ENCODE results near the gene ZNHIT2. TPM values are rescaled to one million over a fixed set of nuclear protein-coding genes. Genes with fewer than 3 reads are reported as not detected.
A peak's percentile ranks its signal among the peaks of the same experiment; 100 is the strongest.

Gene ZNHIT2
- total and polyA plus RNA-seq, 2 of the 8 experiments (the other 6 are each of a cell fraction or from before 2014, with no cell fraction given) = 13.0 to 16.1 TPM

DNA sequence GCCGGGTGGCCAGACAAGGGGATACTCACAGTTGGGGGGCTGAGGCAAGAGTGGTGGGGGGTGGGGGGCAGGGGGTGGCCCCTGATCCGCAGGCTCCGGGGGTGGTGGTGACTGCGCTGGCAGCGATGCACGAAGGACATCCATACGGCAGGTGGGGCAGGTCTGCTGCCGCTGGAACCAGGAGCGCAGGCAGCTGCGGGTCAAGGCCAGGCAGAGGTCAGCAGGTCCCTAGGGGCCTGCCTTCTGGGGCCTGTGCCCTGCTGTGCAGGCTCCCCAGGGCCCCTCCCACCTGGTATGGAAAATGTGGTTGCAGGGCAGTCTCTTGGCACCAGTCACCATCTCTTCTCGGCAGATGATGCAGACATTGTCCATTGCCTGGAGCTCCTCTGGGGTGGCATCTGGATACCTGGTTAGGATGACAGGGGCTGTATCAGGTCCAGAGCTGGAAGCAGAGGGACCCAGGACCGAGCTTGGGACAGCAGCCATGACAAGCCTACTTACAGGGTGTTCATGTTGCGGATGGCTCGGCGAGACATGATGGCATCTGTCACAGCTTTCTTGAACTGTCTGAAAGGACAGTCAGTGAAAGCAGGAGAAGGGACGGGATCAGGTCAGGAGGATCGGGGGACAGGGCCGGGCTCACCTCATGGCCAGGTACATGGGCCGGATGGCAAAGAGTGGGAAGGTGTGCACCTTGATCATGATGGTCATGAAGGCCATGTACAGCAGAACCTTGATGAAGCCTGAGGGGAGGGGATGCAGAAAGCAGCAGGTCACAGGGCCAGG is 13.3 kb upstream of the ZNHIT2 start:
- 90% methylated on average over 10 of the region's 19 CpGs; no CpG with 5 or more reads in 1 of the 2 experiments for WGBS, 2 experiments (ENCODE audit: extremely low coverage in 1 of 2, insufficient coverage in 1 of 2, insufficient read length in 1 of 2, insufficient replicate concordance in 2 of 2, low coverage in 1 of 2, low lambda C conversion rate in 2 of 2, missing lambda C conversion rate in 1 of 2)
- H2BK120ac ChIP-seq (replicated peaks; ENCODE audit: low read depth, low read length) = no peak overlapping the region
- CTCF ChIA-PET (ENCODE audit: partially characterized antibody) = interaction anchor here (1.0 to 9.5 kb wide), 8 partner anchors 9 to 77 kb away, joined by 3 to 71 read pairs (median 6); partner anchors contain the start of genes CAPN1, FAU, MRPL49 and TM7SF2
- no peak for TF ChIP-seq SIX5 (IDR thresholded peaks at IDR 0.05; ENCODE audit: low read depth, low read length)
- no peak for TF ChIP-seq TAF7 (optimal IDR thresholded peaks at IDR 0.05; ENCODE audit: borderline replicate concordance, low read depth, low read length)
- no peak for TF ChIP-seq BRCA1 (IDR thresholded peaks at IDR 0.05; ENCODE audit: low read depth, low read length)
- TF ChIP-seq POLR2A (IDR thresholded peaks at IDR 0.05; ENCODE audit: control extremely low read depth in 1 of 2, low read depth in 2 of 2, low read length in 2 of 2) = no peak
- TF ChIP-seq GABPA (IDR thresholded peaks at IDR 0.05; ENCODE audit: borderline replicate concordance, insufficient read depth, low read length) = no peak
- TF ChIP-seq SIRT6 (IDR thresholded peaks at IDR 0.05; ENCODE audit: low read length) = no peak
- no peak for TF ChIP-seq ATF3 (IDR thresholded peaks at IDR 0.05; ENCODE audit: insufficient read depth, low read depth, low read length)
- no peak for TF ChIP-seq CBX5 (IDR thresholded peaks at IDR 0.05; ENCODE audit: low read depth, low read length)
- no peak for TF ChIP-seq TBP (IDR thresholded peaks at IDR 0.05; ENCODE audit: low read depth, low read length)

More for the DNA sequence above, 13.3 kb upstream of the ZNHIT2 start:
- H3K56ac ChIP-seq (replicated peaks; ENCODE audit: insufficient read length, low read depth, low read length) = no peak overlapping the region
- no peak overlapping the region for H3K14ac ChIP-seq (ENCODE audit: insufficient read length)
- H3K4me2 ChIP-seq (ENCODE audit: insufficient read depth in 1 of 2, low read depth in 2 of 2, low read length in 2 of 2) = no peak overlapping the region
- no peaks in the 10 kb centered on the region for H3K27me3 ChIP-seq (replicated peaks in 1 of 4; ENCODE audit: control insufficient read depth in 3 of 4, extremely low read depth in 1 of 4, insufficient read depth in 3 of 4, low read length in 3 of 4)
- DNase-seq (ENCODE audit: low read depth in 1 of 2, low spot score in 2 of 2) = no peak
- H3K18ac ChIP-seq (ENCODE audit: extremely low read depth, low read length) = no peak overlapping the region
- POLR2A ChIA-PET (ENCODE audit: partially characterized antibody) = interaction anchor here (1.0 to 15.8 kb wide), 4 partner anchors 14 to 38 kb away, joined by 3 to 305 read pairs (median 8); partner anchors contain the start of genes FAU, MRPL49, TM7SF2 and ZNHIT2
- H4K91ac ChIP-seq (replicated peaks; ENCODE audit: insufficient read length, low read length) = no peak overlapping the region
- no peak overlapping the region for H3K23ac ChIP-seq (ENCODE audit: insufficient read length)
- H3K79me2 ChIP-seq (ENCODE audit: control insufficient read depth in 1 of 2, insufficient read depth in 2 of 2, low read length in 2 of 2) = peaks cover 0 to 15% of the 10 kb centered on the region in 2 experiments; a peak in 1 of 4 replicates
- peaks cover 3% of the 10 kb centered on the region; the same call in 1 of the 2 replicates for H3K79me1 ChIP-seq (ENCODE audit: low read depth, low read length)
- H3K23me2 ChIP-seq (ENCODE audit: low read depth, low read length) = peaks cover 14% of the 10 kb centered on the region
- no peak overlapping the region for H2AFZ ChIP-seq (ENCODE audit: low read length)
- no peak for FAIRE-seq
- peaks cover 18 to 53% (median 44%) of the 10 kb centered on the region in 4 experiments for H3K36me3 ChIP-seq (ENCODE audit: control insufficient read depth in 2 of 4, insufficient read depth in 4 of 4, low read length in 3 of 4)
- H4K5ac ChIP-seq (ENCODE audit: insufficient read length, low read depth, low read length) = no peak overlapping the region
- H3K4ac ChIP-seq (replicated peaks; ENCODE audit: insufficient read length, low read depth, low read length) = no peak overlapping the region
- H3K9me3 ChIP-seq (ENCODE audit: insufficient read depth in 2 of 2, low read depth in 1 of 2, low read length in 1 of 2) = no peaks in the 10 kb centered on the region
- H2BK15ac ChIP-seq (ENCODE audit: low read length) = no peak overlapping the region
- 0 out of 2 replicates have a peak overlapping the region, but pooled peaks have one; percentile 27 for H2BK12ac ChIP-seq (ENCODE audit: low read depth, low read length)
- H3K4me3 ChIP-seq (ENCODE audit: extremely low read depth in 1 of 4, insufficient read depth in 2 of 4, low read depth in 3 of 4, low read length in 4 of 4) = no peak overlapping the region
- H2BK20ac ChIP-seq (ENCODE audit: low read length) = no peak overlapping the region
- H2BK5ac ChIP-seq (ENCODE audit: low read depth, low read length) = no peak overlapping the region
- peaks cover 0 to 13% (median 7%) of the 10 kb centered on the region in 4 experiments; a peak in 6 of 7 replicates for H3K4me1 ChIP-seq (replicated peaks in 1 of 4; ENCODE audit: control insufficient read depth in 3 of 4, insufficient read depth in 4 of 4, low read length in 3 of 4)
- no peak overlapping the region for H3K27ac ChIP-seq (ENCODE audit: low read depth, low read length)
- H4K20me1 ChIP-seq (replicated peaks in 1 of 2; ENCODE audit: control insufficient read depth in 1 of 2, insufficient read depth in 2 of 2, low read length in 2 of 2) = peaks cover 0 to 16% of the 10 kb centered on the region in 2 experiments
- H3K9ac ChIP-seq (replicated peaks in 1 of 4; ENCODE audit: extremely low read depth in 1 of 4, low read depth in 3 of 4, low read length in 3 of 4) = no peak overlapping the region
- H4K8ac ChIP-seq (ENCODE audit: extremely low read depth, insufficient read depth, low read length) = no peak overlapping the region
- no peak overlapping the region for H2AK5ac ChIP-seq (ENCODE audit: low read depth, low read length)
